Trophoblast cell (in vitro differentiated cells and primary cell): ENCODE data around the gene VASP.
"Not testable (repeated sequence)": the region's sequence is repeated elsewhere in the genome, so short reads cannot be mapped to it uniquely, and the experiment has no call there.

ENCODE experiments used
- DNase-seq, 2 donors: peaks; one replicate each; pipeline ENCODE4 v3.0.0-alpha.2; 2016
- H2AFZ ChIP-seq: 2 replicates; pipeline ENCODE4 v1.6.1; 2013; ENCODE audit warnings: low read length, moderate library complexity, mild to moderate bottlenecking; ENCODE audit not compliant: insufficient read depth, poor library complexity
- H2AK5ac ChIP-seq: 2 replicates; pipeline ENCODE4 v1.6.1; 2013; ENCODE audit warnings: mild to moderate bottlenecking, low read length
- H2BK120ac ChIP-seq: 2 replicates; pipeline ENCODE4 v1.6.1; 2013; ENCODE audit warnings: low read length, mild to moderate bottlenecking, moderate library complexity; ENCODE audit not compliant: insufficient read depth, poor library complexity
- H2BK12ac ChIP-seq: 2 replicates; pipeline ENCODE4 v1.6.1; 2013; ENCODE audit warnings: mild to moderate bottlenecking, low read length, moderate library complexity
- H2BK5ac ChIP-seq: 2 replicates; pipeline ENCODE4 v1.6.1; 2013; ENCODE audit warnings: low read length, low read depth, moderate library complexity, mild to moderate bottlenecking; ENCODE audit not compliant: poor library complexity
- H3K14ac ChIP-seq: 2 replicates; pipeline ENCODE4 v1.6.1; 2013; ENCODE audit warnings: mild to moderate bottlenecking, low read length
- H3K18ac ChIP-seq: 2 replicates; pipeline ENCODE4 v1.6.1; 2013; ENCODE audit warnings: mild to moderate bottlenecking, low read length
- H3K23ac ChIP-seq: 2 replicates; pipeline ENCODE4 v1.6.1; 2013; ENCODE audit warnings: low read length
- H3K27ac ChIP-seq: 2 replicates; pipeline ENCODE4 v1.5.1; 2013; ENCODE audit warnings: low read depth, mild to moderate bottlenecking, inconsistent platforms, low read length, moderate library complexity
- H3K27me3 ChIP-seq: 2 replicates; pipeline ENCODE4 v1.6.1; 2013; ENCODE audit warnings: inconsistent platforms, mild to moderate bottlenecking, low read length, moderate library complexity; ENCODE audit not compliant: insufficient read depth
- H3K36me3 ChIP-seq, 2 experiments: 1 replicate in 1 of 2; 2 replicates in 1 of 2; pipeline ENCODE4 v1.6.1; 2013; ENCODE audit warnings: low read length in 2 of 2, mild to moderate bottlenecking in 2 of 2, moderate library complexity in 1 of 2; ENCODE audit not compliant: insufficient read depth in 2 of 2, control insufficient read depth in 1 of 2
- H3K4ac ChIP-seq: 2 replicates; pipeline ENCODE4 v1.6.1; 2013; ENCODE audit warnings: low read depth, mild to moderate bottlenecking, low read length, moderate library complexity
- H3K4me1 ChIP-seq, 2 experiments: 1 replicate in 1 of 2; 2 replicates in 1 of 2; pipeline ENCODE4 v1.6.1; 2013; ENCODE audit warnings: low read length in 2 of 2, mild to moderate bottlenecking in 2 of 2, moderate library complexity in 1 of 2; ENCODE audit not compliant: insufficient read depth in 2 of 2, control insufficient read depth in 1 of 2
- H3K4me2 ChIP-seq: 2 replicates; pipeline ENCODE4 v1.6.1; 2013; ENCODE audit warnings: inconsistent platforms, mild to moderate bottlenecking, low read length, moderate library complexity
- H3K4me3 ChIP-seq: 2 replicates; pipeline ENCODE4 v1.5.1; 2013; ENCODE audit warnings: mild to moderate bottlenecking, low read depth, low read length, inconsistent platforms
- H3K79me1 ChIP-seq: one replicate; pipeline ENCODE4 v1.6.1; 2013; ENCODE audit warnings: low read length
- H3K79me2 ChIP-seq: 2 replicates; pipeline ENCODE4 v1.6.1; 2013; ENCODE audit warnings: low read length, mild to moderate bottlenecking; ENCODE audit not compliant: control insufficient read depth, insufficient read depth, poor library complexity
- H3K9ac ChIP-seq: 2 replicates; pipeline ENCODE4 v1.6.1; 2013; ENCODE audit warnings: mild to moderate bottlenecking, low read length
- H3K9me3 ChIP-seq: 2 replicates; pipeline ENCODE4 v1.6.1; 2013; ENCODE audit warnings: low read depth, mild to moderate bottlenecking, control low read depth, inconsistent platforms, low read length; ENCODE audit not compliant: insufficient read depth
- H4K12ac ChIP-seq: 2 replicates; pipeline ENCODE4 v1.6.1; 2013; ENCODE audit warnings: low read depth, mild to moderate bottlenecking, low read length, moderate library complexity
- H4K8ac ChIP-seq: 2 replicates; pipeline ENCODE4 v1.6.1; 2013; ENCODE audit warnings: low read depth, mild to moderate bottlenecking, low read length, moderate library complexity
- H4K91ac ChIP-seq: one replicate; pipeline ENCODE4 v1.6.1; 2013; ENCODE audit warnings: low read depth, mild to moderate bottlenecking, low read length, moderate library complexity
- WGBS: extraction: QIAGEN DNeasy Blood & Tissue Kit; methylation state at CpG from one replicate; pipeline ENCODE4 v1.1.7; 2013; ENCODE audit warnings: missing lambda C conversion rate; ENCODE audit not compliant: insufficient read length, insufficient coverage; ENCODE audit errors: extremely low coverage; 5-methylcytosine and 5-hydroxymethylcytosine counted together

The VASP gene

GRCh38 chr19:45509692-45510015, 2.4 kb downstream of the VASP start:
- H3K4me3 ChIP-seq, result peak overlapping the region; percentile 41
- peaks cover 19 to 22% of the 10 kb centered on the region in 2 experiments for H3K36me3 ChIP-seq
- no peaks in the 10 kb centered on the region for H3K27me3 ChIP-seq
- peak overlapping the region; percentile 37 for H2BK12ac ChIP-seq
- H2BK5ac ChIP-seq, result peak overlapping the region; percentile 49
- H4K8ac ChIP-seq, result peak overlapping the region; percentile 62
- peak overlapping the region; percentile 87 for H2AK5ac ChIP-seq
- peak overlapping the region; percentile 93 for H3K4ac ChIP-seq
- peak overlapping the region; percentile 86 for H3K4me2 ChIP-seq
- peak overlapping the region; percentile 78 for H3K14ac ChIP-seq
- peak overlapping the region; percentile 68 for H4K12ac ChIP-seq
- H3K18ac ChIP-seq, result peak overlapping the region; percentile 73
- peak overlapping the region; percentile 24 for H3K27ac ChIP-seq
- peak overlapping the region; percentile 79 for H4K91ac ChIP-seq
- no peak for DNase-seq
- no CpG with 5 or more reads among the region's 3 CpGs for WGBS
- H2BK120ac ChIP-seq, result peak overlapping the region; percentile 26
- H2AFZ ChIP-seq, result peak overlapping the region; percentile 42
- H3K79me1 ChIP-seq, result peaks cover 30% of the 10 kb centered on the region
- H3K23ac ChIP-seq, result no peak overlapping the region
- no peaks in the 10 kb centered on the region for H3K9me3 ChIP-seq
- peak overlapping the region; percentile 43 for H3K9ac ChIP-seq
- peaks cover 49% of the 10 kb centered on the region for H3K79me2 ChIP-seq
- H3K4me1 ChIP-seq, result peaks cover 12 to 22% of the 10 kb centered on the region in 2 experiments

GRCh38 chr19:45510352-45510751, 3.1 kb downstream of the VASP start:
- not testable (repeated sequence) for H2AFZ ChIP-seq, H3K4me2 ChIP-seq, H4K12ac ChIP-seq, H3K18ac ChIP-seq, H3K14ac ChIP-seq, H2BK120ac ChIP-seq, H3K27ac ChIP-seq, H4K91ac ChIP-seq, H3K23ac ChIP-seq, H3K9ac ChIP-seq, H3K4me3 ChIP-seq, H3K9me3 ChIP-seq, H2BK12ac ChIP-seq, H2AK5ac ChIP-seq, H4K8ac ChIP-seq, DNase-seq, H3K27me3 ChIP-seq, H2BK5ac ChIP-seq
- peaks cover 10 to 20% of the 10 kb centered on the region in 2 experiments for H3K4me1 ChIP-seq
- peaks cover 23 to 28% of the 10 kb centered on the region in 2 experiments for H3K36me3 ChIP-seq
- no CpG with 5 or more reads among the region's 11 CpGs for WGBS
- H3K79me2 ChIP-seq, result peaks cover 49% of the 10 kb centered on the region
- H3K79me1 ChIP-seq, result peaks cover 30% of the 10 kb centered on the region
- peak overlapping the region; percentile 93 for H3K4ac ChIP-seq

- Histone ChIP-seq H3K27ac (no peak overlapping the region), H4K91ac (no peak overlapping the region), H3K9ac (no peak overlapping the region), H3K4me2 (no peak overlapping the region), H3K4me3 (no peak overlapping the region), H3K36me3 (peaks cover 30 to 35% of the 10 kb centered on the region in 2 experiments), H2BK5ac (no peak overlapping the region), H3K18ac (no peak overlapping the region), H3K23ac (no peak overlapping the region), H3K4ac (peak overlapping the region; percentile 37), H3K9me3 (no peaks in the 10 kb centered on the region), H3K4me1 (peaks cover 6 to 15% of the 10 kb centered on the region in 2 experiments), H2BK120ac (no peak overlapping the region), H2AFZ (no peak overlapping the region), H3K79me2 (peaks cover 52% of the 10 kb centered on the region), H3K79me1 (peaks cover 29% of the 10 kb centered on the region), H4K12ac (no peak overlapping the region), H3K14ac (no peak overlapping the region), H4K8ac (no peak overlapping the region), H2BK12ac (no peak overlapping the region), H3K27me3 (no peaks in the 10 kb centered on the region), H2AK5ac (no peak overlapping the region)
- WGBS, result 100% methylated on average over 1 of the region's 5 CpGs
- DNase-seq, result no peak
Measured at GRCh38 chr19:45511074-45511473, 3.8 kb downstream of the VASP start.

GRCh38 chr19:45512881-45513483, 5.7 kb downstream of the VASP start:
- peak overlapping the region; percentile 71 for H3K4ac ChIP-seq
- no peak overlapping the region for H2BK12ac ChIP-seq
- H3K9me3 ChIP-seq, result no peaks in the 10 kb centered on the region
- H3K79me1 ChIP-seq, result peaks cover 14% of the 10 kb centered on the region
- no peaks in the 10 kb centered on the region for H3K27me3 ChIP-seq
- no peak overlapping the region for H2BK120ac ChIP-seq
- no peak overlapping the region for H3K23ac ChIP-seq
- no peak overlapping the region for H3K4me2 ChIP-seq
- H4K8ac ChIP-seq, result no peak overlapping the region
- no peak overlapping the region for H3K18ac ChIP-seq
- peaks cover 4 to 13% of the 10 kb centered on the region in 2 experiments for H3K4me1 ChIP-seq
- no peak overlapping the region for H2BK5ac ChIP-seq
- H3K4me3 ChIP-seq, result no peak overlapping the region
- H2AFZ ChIP-seq, result no peak overlapping the region
- no peak overlapping the region for H4K12ac ChIP-seq
- no peak overlapping the region for H3K9ac ChIP-seq
- WGBS, result no CpG with 5 or more reads among the region's 6 CpGs
- peaks cover 46% of the 10 kb centered on the region for H3K79me2 ChIP-seq
- no peak overlapping the region for H2AK5ac ChIP-seq
- no peak overlapping the region for H3K14ac ChIP-seq
- no peak overlapping the region for H4K91ac ChIP-seq
- peaks cover 43 to 50% of the 10 kb centered on the region in 2 experiments for H3K36me3 ChIP-seq
- H3K27ac ChIP-seq, result no peak overlapping the region
- no peak for DNase-seq
